ENCODE results near the gene CAVIN3.

Gene CAVIN3

DNA sequence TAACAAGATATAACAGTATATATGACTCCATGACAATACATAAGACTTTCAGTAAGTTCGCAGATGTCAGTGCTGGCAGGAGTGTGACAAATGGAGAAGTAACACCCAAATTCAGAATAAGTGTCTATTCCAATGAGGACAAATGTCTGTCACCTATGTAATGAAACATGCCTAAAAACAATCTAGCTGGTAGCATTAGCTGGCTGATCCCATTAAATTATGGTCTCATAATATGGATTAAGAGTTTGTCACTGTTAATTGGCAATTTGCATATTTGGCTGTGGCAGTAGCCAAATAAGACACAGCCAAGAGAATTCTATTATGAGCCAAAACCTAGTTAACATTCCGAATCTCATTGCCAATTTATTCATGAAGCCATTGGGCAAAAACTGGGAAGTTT, 30.2 kb upstream of the CAVIN3 start:
- TF ChIP-seq ZFP3 (CRISPR knock-in tag; IDR thresholded peaks at IDR 0.05) (no peak), RARB (CRISPR knock-in tag; IDR thresholded peaks at IDR 0.05) (no peak), ISL1 (CRISPR knock-in tag; IDR thresholded peaks at IDR 0.05) (no peak), ARNTL (CRISPR knock-in tag; IDR thresholded peaks at IDR 0.05; ENCODE audit: borderline replicate concordance, low read depth) (no peak), ZNF70 (CRISPR knock-in tag; IDR thresholded peaks at IDR 0.05) (no peak), ZNF8 (CRISPR knock-in tag; IDR thresholded peaks at IDR 0.05) (no peak), SNAI2 (CRISPR knock-in tag; IDR thresholded peaks at IDR 0.05) (no peak), TOX (CRISPR knock-in tag; IDR thresholded peaks at IDR 0.05; ENCODE audit: borderline replicate concordance) (no peak)
- TF ChIP-seq, protein P1, sequence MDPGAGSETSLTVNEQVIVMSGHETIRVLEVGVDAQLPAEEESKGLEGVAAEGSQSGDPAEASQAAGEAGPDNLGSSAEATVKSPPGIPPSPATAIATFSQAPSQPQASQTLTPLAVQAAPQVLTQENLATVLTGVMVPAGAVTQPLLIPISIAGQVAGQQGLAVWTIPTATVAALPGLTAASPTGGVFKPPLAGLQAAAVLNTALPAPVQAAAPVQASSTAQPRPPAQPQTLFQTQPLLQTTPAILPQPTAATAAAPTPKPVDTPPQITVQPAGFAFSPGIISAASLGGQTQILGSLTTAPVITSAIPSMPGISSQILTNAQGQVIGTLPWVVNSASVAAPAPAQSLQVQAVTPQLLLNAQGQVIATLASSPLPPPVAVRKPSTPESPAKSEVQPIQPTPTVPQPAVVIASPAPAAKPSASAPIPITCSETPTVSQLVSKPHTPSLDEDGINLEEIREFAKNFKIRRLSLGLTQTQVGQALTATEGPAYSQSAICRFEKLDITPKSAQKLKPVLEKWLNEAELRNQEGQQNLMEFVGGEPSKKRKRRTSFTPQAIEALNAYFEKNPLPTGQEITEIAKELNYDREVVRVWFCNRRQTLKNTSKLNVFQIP (CRISPR knock-in tag; IDR thresholded peaks at IDR 0.05; ENCODE audit: borderline replicate concordance, low read depth): no peak
- TF ChIP-seq, protein P2, sequence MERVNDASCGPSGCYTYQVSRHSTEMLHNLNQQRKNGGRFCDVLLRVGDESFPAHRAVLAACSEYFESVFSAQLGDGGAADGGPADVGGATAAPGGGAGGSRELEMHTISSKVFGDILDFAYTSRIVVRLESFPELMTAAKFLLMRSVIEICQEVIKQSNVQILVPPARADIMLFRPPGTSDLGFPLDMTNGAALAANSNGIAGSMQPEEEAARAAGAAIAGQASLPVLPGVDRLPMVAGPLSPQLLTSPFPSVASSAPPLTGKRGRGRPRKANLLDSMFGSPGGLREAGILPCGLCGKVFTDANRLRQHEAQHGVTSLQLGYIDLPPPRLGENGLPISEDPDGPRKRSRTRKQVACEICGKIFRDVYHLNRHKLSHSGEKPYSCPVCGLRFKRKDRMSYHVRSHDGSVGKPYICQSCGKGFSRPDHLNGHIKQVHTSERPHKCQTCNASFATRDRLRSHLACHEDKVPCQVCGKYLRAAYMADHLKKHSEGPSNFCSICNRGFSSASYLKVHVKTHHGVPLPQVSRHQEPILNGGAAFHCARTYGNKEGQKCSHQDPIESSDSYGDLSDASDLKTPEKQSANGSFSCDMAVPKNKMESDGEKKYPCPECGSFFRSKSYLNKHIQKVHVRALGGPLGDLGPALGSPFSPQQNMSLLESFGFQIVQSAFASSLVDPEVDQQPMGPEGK (CRISPR knock-in tag; IDR thresholded peaks at IDR 0.05; ENCODE audit: borderline replicate concordance): no peak
- ATAC-seq: no peak

DNA sequence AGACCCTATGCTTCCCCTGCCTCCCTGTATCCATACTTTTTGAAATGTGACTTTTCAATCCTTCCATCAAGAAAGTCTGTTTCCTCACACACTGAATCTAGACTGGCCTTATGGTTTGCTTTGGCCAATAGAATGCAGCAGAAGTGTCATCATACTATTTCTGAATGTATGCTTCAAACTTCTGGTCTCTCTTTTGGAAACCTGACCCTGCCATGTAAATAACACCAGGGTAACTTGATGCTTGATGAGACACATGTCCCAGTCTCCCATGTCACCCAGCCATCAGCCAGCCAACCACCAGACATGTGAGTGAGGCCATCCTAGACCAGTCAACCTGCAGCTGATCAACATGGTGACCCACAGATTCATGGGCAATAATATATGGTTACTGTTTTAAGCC, 29.7 kb upstream of the CAVIN3 start:
- TF ChIP-seq, protein P1 (CRISPR knock-in tag; IDR thresholded peaks at IDR 0.05; ENCODE audit: borderline replicate concordance, low read depth): no peak
- TF ChIP-seq, protein P2 (CRISPR knock-in tag; IDR thresholded peaks at IDR 0.05; ENCODE audit: borderline replicate concordance): no peak
- TF ChIP-seq ZNF8 (CRISPR knock-in tag; IDR thresholded peaks at IDR 0.05) (no peak), OSR1 (CRISPR knock-in tag; IDR thresholded peaks at IDR 0.05) (no peak), RARB (CRISPR knock-in tag; IDR thresholded peaks at IDR 0.05) (no peak)
- ATAC-seq: no peak

DNA sequence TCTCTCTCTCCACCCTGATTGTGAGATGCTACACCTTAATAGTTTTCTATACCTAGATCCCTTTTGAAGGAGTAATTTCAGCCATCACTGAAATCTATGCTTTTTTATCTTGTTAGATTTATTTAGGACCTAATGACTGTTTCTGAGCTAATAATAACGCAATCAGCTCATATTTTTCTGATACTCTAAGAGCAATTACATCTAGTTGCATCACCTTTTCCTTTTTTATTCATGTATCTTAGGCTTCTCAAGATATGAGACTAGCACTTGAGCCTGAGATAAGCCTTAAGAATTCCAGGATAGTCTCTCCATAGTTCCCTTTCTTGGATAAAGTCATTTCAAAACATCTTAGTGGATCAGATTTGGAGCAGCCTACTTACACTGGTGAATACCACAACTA, 25.1 kb upstream of the CAVIN3 start:
- TF ChIP-seq ZFP30 (CRISPR knock-in tag; IDR thresholded peaks at IDR 0.05): no peak
- TF ChIP-seq, protein P2 (CRISPR knock-in tag; IDR thresholded peaks at IDR 0.05; ENCODE audit: borderline replicate concordance): no peak
- TF ChIP-seq, protein P3, sequence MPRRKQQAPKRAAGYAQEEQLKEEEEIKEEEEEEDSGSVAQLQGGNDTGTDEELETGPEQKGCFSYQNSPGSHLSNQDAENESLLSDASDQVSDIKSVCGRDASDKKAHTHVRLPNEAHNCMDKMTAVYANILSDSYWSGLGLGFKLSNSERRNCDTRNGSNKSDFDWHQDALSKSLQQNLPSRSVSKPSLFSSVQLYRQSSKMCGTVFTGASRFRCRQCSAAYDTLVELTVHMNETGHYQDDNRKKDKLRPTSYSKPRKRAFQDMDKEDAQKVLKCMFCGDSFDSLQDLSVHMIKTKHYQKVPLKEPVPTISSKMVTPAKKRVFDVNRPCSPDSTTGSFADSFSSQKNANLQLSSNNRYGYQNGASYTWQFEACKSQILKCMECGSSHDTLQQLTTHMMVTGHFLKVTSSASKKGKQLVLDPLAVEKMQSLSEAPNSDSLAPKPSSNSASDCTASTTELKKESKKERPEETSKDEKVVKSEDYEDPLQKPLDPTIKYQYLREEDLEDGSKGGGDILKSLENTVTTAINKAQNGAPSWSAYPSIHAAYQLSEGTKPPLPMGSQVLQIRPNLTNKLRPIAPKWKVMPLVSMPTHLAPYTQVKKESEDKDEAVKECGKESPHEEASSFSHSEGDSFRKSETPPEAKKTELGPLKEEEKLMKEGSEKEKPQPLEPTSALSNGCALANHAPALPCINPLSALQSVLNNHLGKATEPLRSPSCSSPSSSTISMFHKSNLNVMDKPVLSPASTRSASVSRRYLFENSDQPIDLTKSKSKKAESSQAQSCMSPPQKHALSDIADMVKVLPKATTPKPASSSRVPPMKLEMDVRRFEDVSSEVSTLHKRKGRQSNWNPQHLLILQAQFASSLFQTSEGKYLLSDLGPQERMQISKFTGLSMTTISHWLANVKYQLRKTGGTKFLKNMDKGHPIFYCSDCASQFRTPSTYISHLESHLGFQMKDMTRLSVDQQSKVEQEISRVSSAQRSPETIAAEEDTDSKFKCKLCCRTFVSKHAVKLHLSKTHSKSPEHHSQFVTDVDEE (CRISPR knock-in tag; IDR thresholded peaks at IDR 0.05): no peak
- ATAC-seq: no peak

DNA sequence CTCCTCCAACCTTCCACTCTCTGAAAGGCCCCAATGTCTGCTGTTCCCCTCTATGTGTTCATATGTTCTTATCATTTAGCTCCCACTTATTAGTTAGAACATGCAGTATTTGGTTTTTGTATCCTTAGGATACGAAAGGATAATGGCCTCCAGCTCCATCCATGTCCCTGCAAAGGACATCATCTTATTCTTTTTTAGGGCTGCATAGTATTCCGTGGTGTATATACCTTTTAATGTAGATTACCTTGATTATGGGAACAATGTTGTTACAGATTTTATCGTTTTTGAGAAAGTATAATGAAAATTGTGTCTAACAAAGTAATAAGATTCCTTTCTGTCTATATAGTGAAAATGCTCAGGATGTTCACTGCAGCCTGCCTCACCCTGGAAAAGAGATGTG, 16.0 kb upstream of the CAVIN3 start:
- no peak for TF ChIP-seq TOX (CRISPR knock-in tag; IDR thresholded peaks at IDR 0.05; ENCODE audit: borderline replicate concordance)
- no peak for ATAC-seq

Data from SK-N-SH treated with all-trans-retinoic acid at 6 μM for 48 hours (cell line).